ENCODE results near the gene ATP4A.
"Not testable (repeated sequence)": the region's sequence is repeated elsewhere in the genome, so short reads cannot be mapped to it uniquely, and the experiment has no call there.

Gene ATP4A

GRCh38 chr19:35563207-35563829 is at the start of gene ATP4A:
Gene ATP4A, minus strand, starts transcription at chr19:35563658. Its CDS starts 29 bp downstream, at chr19:35563629.
- DNase-seq (ENCODE audit: low read depth in 3 of 3), result no peak

- peak; percentile 88 to 96 (median 92) for DNase-seq (ENCODE audit: low read depth in 3 of 3)
Measured at GRCh38 chr19:35612559-35613321, 49.3 kb upstream of the ATP4A start, which contains the start of gene HAUS5. Gene HAUS5, plus strand, starts transcription at chr19:35612735. Its CDS starts 60 bp downstream, at chr19:35612795.

GRCh38 chr19:35612224-35612558 is 48.7 kb upstream of the ATP4A start:
- no peak for DNase-seq (ENCODE audit: low read depth in 3 of 3)

GRCh38 chr19:35609851-35610353 is 46.4 kb upstream of the ATP4A start:
- DNase-seq (ENCODE audit: low read depth in 3 of 3), result no peak

DNA sequence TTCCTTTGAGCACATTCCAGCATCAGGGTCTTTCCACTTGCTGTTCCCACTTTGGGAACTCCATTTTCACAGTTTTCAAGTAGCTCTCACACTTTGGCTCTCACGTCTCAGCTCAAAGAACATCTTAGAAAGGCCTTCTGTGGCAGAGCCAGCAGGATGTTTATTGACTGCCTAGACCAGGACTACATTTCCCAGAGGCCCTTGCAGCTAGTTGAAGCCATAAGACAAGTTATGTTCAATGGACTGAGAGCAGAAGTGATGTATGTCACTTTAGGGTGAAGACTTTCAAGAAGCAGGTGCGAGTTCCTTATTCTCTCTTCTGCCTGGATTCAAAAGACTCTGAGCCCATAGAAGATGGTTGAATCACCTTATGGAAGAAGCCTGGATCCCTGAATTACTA is 44.8 kb upstream of the ATP4A start:
- no peak for DNase-seq (ENCODE audit: low read depth in 3 of 3)

- DNase-seq (ENCODE audit: low read depth in 3 of 3), result no peak
Measured at GRCh38 chr19:35607661-35608060, 44.2 kb upstream of the ATP4A start.

- DNase-seq (ENCODE audit: low read depth in 3 of 3), result not testable (repeated sequence)
Measured at GRCh38 chr19:35607170-35607569, 43.7 kb upstream of the ATP4A start.

GRCh38 chr19:35604436-35604835 is 41.0 kb upstream of the ATP4A start:
- not testable (repeated sequence) for DNase-seq (ENCODE audit: low read depth in 3 of 3)

- DNase-seq (ENCODE audit: low read depth in 3 of 3), result no peak
Measured at GRCh38 chr19:35601971-35602370, 38.5 kb upstream of the ATP4A start.

- DNase-seq (ENCODE audit: low read depth in 3 of 3), result no peak
Measured at GRCh38 chr19:35596366-35596999, 33.0 kb upstream of the ATP4A start.

- DNase-seq (ENCODE audit: low read depth in 3 of 3), result no peak
Measured at GRCh38 chr19:35595928-35596327, 32.5 kb upstream of the ATP4A start.

GRCh38 chr19:35595026-35595425 is 31.6 kb upstream of the ATP4A start:
- not testable (repeated sequence) for DNase-seq (ENCODE audit: low read depth in 3 of 3)

DNA sequence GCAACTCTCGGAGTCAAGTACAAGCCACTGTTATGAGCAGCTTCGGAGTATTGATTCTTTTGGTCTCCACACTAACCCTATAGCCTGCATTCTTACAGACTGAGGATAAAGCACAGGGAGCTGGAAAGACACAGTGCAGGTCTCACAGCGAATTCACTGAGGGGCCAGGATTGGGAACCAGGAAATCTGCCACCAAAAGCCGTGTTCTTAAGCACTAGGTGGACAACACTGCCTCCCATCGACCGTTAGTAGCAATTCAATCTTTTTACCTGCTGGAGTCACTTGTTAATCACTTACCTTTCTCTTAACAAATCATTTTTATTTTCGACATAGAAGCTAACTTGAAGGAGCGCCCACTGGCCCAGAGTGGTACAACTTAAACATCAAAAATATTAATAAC is 28.8 kb upstream of the ATP4A start:
- DNase-seq (ENCODE audit: low read depth in 3 of 3), result no peak

DNA sequence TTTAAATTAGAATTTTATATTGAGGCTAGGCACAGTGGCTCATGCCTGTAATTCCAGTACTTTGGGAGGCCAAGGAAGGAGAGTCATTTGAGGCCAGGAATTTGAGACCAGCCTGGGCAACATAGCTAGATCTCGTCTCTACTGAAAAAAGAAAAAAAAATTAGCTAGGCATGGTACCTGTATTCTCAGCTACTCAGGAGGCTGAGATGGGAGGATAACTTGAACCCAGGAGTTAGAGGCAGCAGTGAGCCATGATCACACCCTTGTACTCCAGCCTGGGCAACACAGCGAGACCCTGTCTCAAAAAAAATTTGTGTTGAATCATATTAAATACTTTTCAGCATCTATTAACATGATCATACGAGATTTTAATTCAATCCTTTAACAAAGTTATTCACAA is 27.4 kb upstream of the ATP4A start:
- no peak for DNase-seq (ENCODE audit: low read depth in 3 of 3)

DNA sequence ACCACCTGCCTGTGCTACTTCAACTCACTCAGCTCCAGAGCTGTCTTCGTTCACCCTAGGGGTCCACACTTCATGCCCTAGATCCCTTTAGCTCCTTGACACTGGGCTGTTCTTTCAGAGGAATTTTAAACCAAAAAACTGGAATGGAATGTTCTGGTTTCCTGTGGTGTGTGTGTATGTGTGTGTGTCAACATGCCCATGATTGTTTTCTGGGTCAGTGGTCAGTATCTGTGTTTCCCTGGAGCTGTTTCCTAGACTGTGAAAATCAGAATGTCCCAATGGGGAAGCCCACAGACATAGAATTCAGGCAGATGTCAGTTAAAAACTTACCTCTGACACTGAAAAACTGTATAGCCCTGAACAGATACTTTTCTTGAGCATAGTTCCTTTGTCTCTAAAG is 23.9 kb upstream of the ATP4A start:
- no peak for DNase-seq (ENCODE audit: low read depth in 3 of 3)

GRCh38 chr19:35585848-35586247 is 22.4 kb upstream of the ATP4A start, which contains the start of gene PMIS2:
Gene PMIS2, plus strand, starts transcription at chr19:35586173. Its CDS starts 87 bp downstream, at chr19:35586260.
- DNase-seq (ENCODE audit: low read depth in 3 of 3), result peak in 1 of 3 donors; percentile 23

DNA sequence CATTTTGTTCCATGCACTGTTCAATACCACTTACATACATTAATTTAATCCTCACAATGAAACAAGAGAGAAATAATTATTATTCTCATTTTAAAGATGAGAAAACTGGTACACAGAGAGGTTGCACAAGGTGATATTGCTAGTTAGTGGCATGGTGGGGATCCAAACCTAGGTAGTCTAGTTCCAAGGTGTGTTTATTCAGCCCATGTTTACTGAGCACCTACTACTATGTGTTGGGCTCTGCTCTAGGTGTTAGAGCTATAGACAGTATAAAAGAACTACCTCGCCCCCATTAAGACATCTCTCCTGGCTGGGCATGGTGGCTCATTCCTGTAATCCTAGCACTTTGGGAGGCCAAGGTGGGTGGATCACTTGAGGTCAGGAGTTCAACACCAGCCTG is 19.3 kb upstream of the ATP4A start:
- DNase-seq (ENCODE audit: low read depth in 3 of 3), result no peak

GRCh38 chr19:35578707-35579106 is 15.2 kb upstream of the ATP4A start:
- DNase-seq (ENCODE audit: low read depth in 3 of 3), result no peak

DNA sequence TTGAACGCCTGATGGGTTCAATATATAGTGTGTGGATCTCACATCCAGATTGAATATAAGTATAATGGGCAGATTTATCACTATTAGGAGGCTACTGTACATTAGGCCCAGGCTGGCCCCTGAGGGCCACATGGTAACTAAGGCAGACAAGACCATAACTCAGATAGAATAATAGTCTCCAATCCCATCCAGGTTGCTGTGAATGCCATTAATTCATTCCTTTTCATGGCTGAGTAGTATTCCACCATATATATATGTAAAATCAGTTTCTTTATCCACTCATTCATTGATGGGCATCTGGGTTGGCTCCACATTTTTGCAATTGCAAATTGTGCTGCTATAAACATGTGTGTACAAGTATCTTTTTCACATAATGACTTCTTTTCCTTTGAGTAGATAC is 14.5 kb upstream of the ATP4A start:
- DNase-seq (ENCODE audit: low read depth in 3 of 3), result no peak

- DNase-seq (ENCODE audit: low read depth in 3 of 3), result no peak
Measured at GRCh38 chr19:35571406-35571965, 8.0 kb upstream of the ATP4A start.

GRCh38 chr19:35569281-35569781 is 5.9 kb upstream of the ATP4A start:
- no peak for DNase-seq (ENCODE audit: low read depth in 3 of 3)

DNA sequence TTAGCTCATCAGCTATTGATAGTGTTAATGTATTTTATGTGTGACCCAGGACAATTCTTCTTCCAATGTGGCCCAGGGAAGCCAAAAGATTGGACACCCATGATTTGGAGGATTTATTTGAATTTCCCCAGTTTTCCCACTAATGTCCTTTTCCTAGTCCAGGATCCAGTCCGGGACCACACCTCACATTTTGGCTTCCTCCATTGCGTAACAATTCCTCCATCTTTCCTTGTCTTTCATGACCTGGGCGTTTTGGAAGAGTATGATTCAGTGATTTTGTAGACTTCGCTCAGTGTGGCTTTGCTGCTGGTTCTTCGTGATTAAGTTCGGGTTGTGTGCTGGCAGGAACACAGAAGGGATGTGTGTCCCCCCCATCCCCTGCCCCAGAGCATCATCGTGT is 3.3 kb upstream of the ATP4A start:
- no peak for DNase-seq (ENCODE audit: low read depth in 3 of 3)
